ENCODE measurements around the gene SACS. TPM values are rescaled to one million over a fixed set of nuclear protein-coding genes. Genes with fewer than 3 reads are reported as not detected.

The SACS gene
- total RNA-seq, 1 donor = 87.7 TPM

DNA sequence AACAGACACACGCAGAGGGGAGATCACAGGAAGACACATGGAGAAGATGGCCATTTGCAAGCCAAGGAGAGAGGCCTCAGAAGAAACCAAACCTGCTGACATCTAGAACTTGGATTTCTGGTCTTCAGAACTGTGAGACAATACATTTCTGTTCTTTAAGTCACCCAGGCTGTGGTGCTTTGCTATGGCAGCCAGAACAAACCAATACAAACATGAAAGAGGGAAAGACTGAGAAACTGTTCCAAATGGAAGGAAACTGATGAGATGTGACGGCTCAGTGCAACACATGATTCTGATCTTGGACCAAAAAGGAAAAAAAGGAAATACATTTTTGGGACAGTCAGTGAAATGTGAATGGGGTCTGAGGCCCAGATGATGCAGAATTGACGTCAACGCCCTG lies 30.2 kb upstream of the SACS start:
- no peak for DNase-seq (ENCODE audit: low read depth)
- H3K4me3 ChIP-seq (ENCODE audit: low read depth, low read length) = no peak overlapping the region
- TF ChIP-seq, protein P1, sequence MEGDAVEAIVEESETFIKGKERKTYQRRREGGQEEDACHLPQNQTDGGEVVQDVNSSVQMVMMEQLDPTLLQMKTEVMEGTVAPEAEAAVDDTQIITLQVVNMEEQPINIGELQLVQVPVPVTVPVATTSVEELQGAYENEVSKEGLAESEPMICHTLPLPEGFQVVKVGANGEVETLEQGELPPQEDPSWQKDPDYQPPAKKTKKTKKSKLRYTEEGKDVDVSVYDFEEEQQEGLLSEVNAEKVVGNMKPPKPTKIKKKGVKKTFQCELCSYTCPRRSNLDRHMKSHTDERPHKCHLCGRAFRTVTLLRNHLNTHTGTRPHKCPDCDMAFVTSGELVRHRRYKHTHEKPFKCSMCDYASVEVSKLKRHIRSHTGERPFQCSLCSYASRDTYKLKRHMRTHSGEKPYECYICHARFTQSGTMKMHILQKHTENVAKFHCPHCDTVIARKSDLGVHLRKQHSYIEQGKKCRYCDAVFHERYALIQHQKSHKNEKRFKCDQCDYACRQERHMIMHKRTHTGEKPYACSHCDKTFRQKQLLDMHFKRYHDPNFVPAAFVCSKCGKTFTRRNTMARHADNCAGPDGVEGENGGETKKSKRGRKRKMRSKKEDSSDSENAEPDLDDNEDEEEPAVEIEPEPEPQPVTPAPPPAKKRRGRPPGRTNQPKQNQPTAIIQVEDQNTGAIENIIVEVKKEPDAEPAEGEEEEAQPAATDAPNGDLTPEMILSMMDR (IDR thresholded peaks at IDR 0.05; ENCODE audit: insufficient read depth, low read depth, low read length) = no peak

DNA sequence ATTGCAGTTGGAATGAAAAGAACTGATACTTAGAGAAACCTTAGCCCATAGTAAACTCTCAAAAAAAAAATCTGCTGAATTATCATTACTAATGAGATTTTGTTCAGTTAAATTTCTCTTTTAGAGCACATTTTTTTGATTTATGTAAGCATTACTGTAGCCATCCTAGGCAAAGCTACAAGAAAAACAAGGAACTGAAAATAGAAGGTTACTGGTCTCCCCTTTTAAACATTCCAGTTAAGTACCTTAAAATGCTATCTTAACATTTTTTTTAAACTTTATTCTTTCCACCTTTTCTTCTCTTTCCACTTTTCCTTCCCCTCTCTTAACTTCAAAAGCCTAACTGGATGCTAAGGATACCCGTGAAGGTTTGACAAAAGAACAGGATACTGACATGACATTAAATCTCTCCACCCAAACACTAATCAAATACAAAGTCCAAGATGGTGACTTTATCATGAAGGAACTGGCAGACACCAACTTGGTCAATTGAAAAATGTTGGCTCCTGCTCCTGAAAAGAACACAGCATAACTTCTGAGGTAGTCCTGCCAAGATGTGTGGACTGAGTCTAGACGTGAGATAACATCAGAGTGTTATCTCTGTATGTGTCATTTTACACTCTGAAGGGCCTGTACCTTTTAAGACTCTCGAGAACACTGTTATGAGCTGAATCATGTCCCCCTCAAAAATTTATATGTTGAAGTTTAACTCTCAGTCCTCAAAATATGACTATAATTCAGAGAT lies 29.5 kb upstream of the SACS start:
- DNase-seq (ENCODE audit: low read depth) = no peak
- TF ChIP-seq, protein P1 (IDR thresholded peaks at IDR 0.05; ENCODE audit: insufficient read depth, low read depth, low read length) = no peak
- no peak overlapping the region for H3K4me3 ChIP-seq (ENCODE audit: low read depth, low read length)

DNA sequence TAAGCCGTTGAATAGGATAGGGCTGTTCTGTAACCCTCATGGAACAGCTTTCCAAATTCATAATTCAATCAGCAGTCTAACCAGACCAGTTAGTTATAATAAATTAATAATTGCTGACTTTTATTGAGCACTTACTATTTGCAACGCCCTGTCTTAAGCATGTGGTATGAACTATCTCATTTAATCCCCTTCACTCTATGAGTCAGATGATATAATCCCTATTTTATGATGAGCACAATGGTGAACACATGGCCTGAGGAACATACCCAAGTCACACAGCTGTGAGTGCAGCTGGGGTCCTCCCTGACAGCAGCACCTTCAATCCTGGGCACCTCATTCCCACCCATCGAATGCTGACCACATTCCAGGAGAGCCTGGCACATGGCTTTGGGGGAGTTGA lies 28.0 kb upstream of the SACS start:
- no peak overlapping the region for H3K4me3 ChIP-seq (ENCODE audit: low read depth, low read length)
- TF ChIP-seq, protein P1 (IDR thresholded peaks at IDR 0.05; ENCODE audit: insufficient read depth, low read depth, low read length) = no peak
- DNase-seq (ENCODE audit: low read depth) = no peak

DNA sequence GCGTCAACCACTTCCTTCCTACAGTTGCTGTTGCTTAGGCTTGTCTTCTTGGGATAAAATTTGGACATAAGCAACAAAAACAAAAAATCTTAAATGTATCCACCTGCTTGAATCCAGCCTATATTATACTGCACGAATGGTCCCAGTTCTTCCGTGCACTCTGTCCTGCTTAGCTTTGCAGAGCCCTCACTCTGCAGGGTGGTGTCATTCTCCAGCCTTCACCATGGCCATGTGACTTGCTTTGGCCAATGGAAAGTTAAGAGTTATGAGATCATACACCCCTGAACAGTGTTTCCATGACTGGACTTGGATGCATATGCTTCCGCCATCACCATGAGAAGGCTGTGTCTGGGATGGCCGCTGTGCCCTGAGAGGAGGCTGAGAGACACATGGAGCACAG lies 27.4 kb upstream of the SACS start:
- H3K4me3 ChIP-seq (ENCODE audit: low read depth, low read length) = no peak overlapping the region
- TF ChIP-seq, protein P1 (IDR thresholded peaks at IDR 0.05; ENCODE audit: insufficient read depth, low read depth, low read length) = no peak
- no peak for DNase-seq (ENCODE audit: low read depth)

DNA sequence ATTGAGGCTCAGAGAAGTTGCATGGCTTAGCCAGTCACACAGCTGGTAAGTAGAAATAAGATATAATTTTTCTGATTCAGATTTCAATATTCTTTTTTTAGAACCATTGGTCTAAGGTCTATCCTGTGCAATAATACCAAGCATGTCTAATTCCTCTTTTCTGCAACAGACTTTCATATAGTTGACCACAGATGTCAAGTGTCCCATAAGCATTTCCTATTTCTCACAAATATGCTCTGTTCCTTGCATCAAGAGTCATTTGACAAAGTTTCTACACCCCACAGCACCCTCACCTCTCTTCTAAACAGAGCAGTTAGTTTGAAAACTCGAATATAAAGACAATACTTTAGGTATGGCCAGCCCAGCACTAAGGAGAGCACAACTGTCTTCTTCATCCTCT lies 26.8 kb upstream of the SACS start:
- DNase-seq (ENCODE audit: low read depth) = no peak
- TF ChIP-seq, protein P1 (IDR thresholded peaks at IDR 0.05; ENCODE audit: insufficient read depth, low read depth, low read length) = no peak
- H3K4me3 ChIP-seq (ENCODE audit: low read depth, low read length) = no peak overlapping the region

DNA sequence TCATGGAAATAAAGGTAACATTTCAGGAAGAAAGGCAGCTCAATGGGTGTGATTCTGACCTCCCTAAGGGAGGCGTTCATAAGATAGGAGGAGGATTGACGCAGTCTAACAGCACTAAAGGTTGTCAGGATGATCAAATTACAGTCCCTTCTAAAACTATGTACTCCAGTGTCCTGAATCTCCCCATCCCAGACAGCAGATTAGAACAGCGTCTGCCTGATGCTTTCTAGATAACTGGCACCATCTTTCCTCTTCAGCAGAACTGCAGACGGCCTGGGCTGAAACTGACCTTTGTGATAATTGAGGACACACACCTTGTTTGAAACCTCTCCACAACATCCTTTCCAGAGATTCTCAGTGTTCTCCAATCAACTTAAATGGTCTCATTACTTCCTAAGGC lies 25.5 kb upstream of the SACS start:
- TF ChIP-seq, protein P1 (IDR thresholded peaks at IDR 0.05; ENCODE audit: insufficient read depth, low read depth, low read length) = no peak

More for the DNA sequence above, 25.5 kb upstream of the SACS start:
- no peak overlapping the region for H3K4me3 ChIP-seq (ENCODE audit: low read depth, low read length)
- no peak for DNase-seq (ENCODE audit: low read depth)
